Activated naive CD4-positive, alpha-beta T cell (primary cell): ENCODE results near the gene CLDN4.
"Not testable (repeated sequence)": the region's sequence is repeated elsewhere in the genome, so short reads cannot be mapped to it uniquely, and the experiment has no call there.

Experiments used
- DNase-seq, 4 experiments: peaks; one replicate each; lab custom pipeline; 2025; lab: John Stamatoyannopoulos, UW

The CLDN4 gene, protein sequence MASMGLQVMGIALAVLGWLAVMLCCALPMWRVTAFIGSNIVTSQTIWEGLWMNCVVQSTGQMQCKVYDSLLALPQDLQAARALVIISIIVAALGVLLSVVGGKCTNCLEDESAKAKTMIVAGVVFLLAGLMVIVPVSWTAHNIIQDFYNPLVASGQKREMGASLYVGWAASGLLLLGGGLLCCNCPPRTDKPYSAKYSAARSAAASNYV

DNA sequence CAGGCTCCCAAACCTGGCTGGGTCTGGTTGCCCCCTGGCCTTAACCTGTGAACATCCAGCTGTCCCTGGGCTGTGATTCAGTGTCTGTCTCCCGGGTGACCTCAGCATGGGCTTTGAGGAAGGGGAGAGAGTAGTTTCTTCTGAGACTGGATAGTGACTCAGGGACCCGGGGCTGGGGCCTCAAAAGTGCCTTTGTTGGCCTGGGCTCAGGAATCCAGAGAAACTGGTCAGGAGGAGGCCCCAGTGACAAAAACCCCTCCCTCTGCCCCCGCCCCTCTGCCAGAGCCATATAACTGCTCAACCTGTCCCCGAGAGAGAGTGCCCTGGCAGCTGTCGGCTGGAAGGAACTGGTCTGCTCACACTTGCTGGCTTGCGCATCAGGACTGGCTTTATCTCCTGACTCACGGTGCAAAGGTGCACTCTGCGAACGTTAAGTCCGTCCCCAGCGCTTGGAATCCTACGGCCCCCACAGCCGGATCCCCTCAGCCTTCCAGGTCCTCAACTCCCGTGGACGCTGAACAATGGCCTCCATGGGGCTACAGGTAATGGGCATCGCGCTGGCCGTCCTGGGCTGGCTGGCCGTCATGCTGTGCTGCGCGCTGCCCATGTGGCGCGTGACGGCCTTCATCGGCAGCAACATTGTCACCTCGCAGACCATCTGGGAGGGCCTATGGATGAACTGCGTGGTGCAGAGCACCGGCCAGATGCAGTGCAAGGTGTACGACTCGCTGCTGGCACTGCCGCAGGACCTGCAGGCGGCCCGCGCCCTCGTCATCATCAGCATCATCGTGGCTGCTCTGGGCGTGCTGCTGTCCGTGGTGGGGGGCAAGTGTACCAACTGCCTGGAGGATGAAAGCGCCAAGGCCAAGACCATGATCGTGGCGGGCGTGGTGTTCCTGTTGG, at the start of gene CLDN4:
CLDN4 (plus strand) TSS at position 316 of the 903 bp plus-strand sequence; CDS start at position 522, 206 bp downstream.
- DNase-seq, result no peak

DNA sequence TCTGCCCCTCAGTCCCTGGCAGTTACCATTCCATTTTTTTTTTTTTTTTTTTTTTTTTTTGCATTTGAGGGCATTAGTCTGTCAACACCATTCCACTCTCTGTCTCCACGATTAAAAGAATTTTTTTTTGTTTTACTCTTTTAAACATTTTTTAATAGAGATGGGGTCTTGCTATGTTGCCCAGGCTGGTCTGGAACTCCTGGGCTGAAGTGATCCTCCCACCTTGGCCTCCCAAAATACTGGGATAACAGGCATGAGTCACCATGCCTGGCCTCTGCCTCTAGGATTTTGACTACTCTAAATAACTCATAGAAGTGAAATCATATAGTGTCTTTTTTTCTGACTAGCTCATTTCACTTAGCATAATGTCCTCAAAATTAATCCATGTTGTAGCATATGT, 44.2 kb upstream of the CLDN4 start:
- DNase-seq, result no peak

DNA sequence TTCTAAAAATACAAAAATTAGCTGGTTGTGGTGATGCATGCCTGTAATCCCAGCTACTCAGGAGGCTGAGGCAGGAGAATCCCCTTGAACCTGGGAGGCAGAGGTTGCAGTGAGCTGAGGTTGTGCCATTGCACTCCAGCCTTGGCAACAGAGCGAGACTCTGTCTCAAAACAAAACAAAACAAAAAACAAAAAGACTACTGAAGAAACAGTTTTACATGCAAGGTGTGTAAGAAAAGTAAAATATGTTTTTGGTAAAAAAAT, 43.1 kb upstream of the CLDN4 start:
- not testable (repeated sequence) for DNase-seq

DNA sequence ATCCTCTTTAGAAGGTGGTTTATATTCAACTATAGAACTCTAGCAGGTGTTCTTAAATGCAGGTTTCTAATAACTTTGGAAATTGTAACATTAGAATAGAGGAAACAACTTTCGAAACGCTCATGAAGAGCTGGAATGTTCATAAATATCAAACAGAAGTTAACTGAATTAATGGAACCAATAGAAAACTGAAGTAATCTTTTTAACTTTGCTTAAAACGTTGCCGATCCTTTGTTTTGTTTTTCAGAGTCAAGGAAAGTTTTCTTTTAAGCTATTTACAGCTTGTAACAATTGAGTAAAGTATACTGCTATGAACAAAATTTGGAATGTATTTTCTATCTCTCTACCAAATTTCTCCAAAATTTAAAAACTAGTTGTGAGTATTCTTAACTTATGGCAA, 41.7 kb upstream of the CLDN4 start:
- DNase-seq, result no peak

DNA sequence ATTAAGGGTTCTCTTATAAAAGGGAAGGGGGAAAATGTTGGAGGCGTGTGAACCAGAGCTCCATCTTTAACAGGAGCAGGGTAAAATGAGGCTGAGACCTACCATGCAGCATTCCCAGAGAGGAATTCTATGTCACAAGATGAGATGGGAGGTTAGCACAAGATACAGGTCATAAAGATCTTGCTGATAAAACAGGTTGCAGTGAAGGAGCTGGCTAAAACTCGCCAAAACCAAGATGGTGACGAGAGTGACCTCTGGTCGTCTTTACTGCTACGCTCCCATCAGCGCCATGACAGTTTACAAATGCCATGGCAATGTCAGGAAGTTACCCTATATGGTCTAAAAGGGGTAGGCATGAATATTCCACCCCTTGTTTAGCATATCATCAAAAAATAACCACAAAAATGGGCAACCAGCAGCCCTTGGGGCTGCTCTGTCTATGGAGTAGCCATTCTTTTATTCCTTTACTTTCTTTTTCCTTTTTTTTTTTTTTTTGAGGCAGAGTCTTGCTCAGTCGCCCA, 39.6 kb upstream of the CLDN4 start:
- not testable (repeated sequence) for DNase-seq

DNA sequence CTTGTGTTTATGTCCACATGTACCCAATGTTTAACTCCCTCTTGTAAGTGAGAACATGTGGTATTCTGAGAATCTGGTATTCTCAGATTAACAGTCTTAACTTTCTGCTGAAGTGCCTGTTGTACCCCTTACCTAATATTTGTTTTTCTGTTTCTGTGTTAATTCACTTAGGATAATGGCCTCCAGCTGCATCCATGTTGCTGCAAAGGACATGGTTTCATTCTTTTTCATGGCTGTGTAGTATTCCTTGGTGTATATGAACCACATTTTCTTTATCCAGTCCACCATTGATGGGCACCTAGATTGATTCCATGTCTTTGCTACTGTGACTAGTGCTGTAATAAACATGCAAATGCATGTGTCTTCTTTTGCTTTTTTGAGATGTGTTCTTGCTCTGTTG, 35.6 kb upstream of the CLDN4 start:
- DNase-seq, result not testable (repeated sequence)

DNA sequence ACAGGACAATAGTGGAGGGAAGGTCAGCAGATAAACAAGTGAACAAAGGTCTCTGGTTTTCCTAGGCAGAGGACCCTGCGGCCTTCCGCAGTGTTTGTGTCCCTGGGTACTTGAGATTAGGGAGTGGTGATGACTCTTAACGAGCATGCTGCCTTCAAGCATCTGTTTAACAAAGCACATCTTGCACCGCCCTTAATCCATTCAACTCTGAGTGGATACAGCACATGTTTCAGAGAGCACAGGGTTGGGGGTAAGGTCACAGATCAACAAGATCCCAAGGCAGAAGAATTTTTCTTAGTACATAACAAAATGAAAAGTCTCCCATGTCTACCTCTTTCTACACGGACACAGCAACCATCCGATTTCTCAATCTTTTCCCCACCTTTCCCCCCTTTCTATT, 34.1 kb upstream of the CLDN4 start:
- not testable (repeated sequence) for DNase-seq

DNA sequence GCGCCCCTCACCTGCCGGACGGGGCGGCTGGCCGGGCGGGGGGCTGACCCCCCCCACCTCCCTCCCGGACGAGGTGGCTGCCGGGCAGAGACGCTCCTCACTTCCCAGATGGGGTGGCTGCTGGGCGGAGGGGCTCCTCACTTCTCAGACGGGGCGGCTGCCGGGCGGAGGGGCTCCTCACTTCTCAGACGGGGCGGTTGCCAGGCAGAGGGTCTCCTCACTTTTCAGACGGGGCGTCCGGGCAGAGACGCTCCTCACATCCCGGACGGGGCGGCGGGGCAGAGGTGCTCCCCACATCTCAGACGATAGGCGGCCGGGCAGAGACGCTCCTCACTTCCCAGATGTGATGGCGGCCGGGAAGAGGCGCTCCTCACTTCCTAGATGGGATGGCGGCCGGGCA, 33.6 kb upstream of the CLDN4 start:
- DNase-seq, result not testable (repeated sequence)

DNA sequence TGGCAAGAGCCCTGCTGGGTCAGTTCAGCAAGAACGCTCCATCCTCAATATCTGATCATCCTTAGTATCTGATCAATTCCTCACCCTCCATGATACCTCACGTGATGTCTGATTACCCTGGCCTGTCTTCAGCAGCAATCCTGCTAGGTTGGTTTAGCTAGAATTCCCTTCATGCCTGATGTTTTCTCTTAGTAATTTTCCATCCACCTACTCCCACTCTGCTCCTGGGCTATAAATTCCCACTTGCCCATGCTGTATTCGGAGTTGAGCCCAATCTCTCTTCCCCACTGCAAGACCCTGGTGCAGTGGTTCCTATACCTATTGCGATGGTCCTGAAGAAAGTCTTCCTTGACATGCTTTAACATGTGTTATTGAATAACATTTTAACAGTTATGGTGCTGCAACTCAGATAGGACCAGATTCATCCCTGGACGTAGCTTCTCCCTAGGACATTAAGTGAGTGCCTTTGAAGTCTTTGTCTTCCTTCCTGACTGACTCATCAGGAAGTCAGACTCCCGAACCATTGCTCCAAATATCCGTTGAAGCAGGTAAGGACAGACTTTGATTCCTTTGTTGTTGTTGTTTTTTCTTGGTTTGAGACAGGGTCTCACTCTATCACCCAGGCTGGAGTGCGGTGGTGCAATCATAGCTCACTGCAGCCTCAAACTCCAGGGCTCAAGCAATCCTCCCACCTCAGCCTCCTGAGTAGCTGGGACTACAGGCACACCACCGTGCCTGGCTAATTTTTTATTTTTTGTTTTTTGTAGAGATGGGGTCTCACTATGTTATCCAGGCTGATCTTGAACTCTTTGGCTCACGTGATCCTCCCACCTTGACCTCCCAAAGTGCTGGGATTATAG, 31.3 kb upstream of the CLDN4 start:
- no peak for DNase-seq

DNA sequence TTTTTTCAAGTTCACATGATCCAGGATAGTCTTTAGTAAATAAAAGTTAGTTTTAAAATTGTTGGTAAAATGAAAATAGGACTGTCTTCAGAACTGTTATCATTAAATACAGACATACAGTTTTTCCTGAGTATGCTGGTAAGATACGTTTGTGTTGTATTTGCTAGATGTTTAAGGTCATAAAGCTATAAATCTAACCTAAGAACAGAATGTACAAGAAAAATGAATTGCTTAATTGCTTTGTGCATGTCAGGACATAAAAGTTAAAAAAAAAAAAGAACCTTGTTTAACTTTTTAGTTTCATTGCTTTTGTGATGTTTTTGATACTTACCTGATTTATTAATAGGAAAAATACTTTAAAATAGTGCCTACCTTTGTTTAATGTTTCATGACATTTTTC, 29.2 kb upstream of the CLDN4 start:
- no peak for DNase-seq

DNA sequence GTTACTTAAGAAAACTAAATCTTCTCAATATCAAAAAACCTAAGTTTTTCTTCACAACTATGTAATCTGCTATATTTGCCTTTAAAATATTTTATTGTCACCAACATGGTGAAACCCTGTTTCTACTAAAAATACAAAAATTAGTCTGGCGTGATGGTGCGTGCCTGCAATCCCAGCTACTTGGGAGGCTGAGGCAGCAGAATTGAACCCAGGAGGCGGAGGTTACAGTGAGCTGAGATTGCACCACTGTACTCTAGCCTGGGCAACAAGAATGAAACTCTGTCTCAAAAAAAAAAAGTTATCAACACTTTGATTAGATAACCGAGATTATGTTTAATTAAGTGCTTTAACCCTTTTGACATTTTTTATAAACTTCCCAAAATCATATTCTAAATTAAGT, 28.3 kb upstream of the CLDN4 start:
- DNase-seq, result no peak

DNA sequence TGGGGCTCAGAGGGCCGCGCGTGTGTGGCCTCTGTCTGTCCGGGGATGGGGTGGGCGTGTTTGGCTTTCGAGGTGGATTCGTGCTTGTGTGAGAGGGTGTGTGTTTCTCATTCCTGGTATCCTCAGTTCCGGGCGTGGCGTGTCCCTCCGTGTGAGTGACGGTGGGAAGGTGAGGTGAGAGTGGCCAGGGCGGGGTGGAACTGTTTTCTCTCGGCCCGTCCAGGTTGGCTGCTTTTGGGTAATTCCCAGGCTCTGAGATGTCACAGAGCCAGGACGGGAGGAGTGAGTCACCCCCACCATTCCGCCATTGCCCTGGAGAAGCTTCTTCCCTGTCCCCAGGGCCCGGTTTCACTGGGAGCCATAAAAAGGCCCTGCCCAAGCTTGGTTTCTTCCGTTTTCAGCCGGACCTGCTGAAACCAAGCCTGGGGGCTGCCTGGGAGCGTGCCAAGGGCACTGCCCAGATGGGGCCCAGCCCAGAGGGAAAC, 21.3 kb upstream of the CLDN4 start:
- DNase-seq, result no peak

DNA sequence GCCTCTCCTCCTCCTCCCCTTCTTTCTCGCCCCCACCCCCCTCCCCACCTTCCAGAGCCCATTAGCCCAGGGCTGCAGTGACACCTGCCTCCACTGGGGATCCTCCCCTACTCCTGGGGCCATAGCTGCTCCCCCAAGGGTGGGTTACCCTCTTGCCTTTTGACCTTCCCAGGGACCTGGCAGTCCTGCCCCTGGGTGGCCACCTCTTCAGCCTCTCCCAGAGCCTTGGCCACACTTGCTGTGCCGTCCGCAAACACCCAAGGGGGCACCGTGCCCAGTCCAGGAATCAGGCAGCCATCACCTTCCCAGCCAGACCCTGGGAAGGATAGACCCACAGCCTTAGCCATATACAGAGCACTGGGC, 19.8 kb upstream of the CLDN4 start:
- no peak for DNase-seq

DNA sequence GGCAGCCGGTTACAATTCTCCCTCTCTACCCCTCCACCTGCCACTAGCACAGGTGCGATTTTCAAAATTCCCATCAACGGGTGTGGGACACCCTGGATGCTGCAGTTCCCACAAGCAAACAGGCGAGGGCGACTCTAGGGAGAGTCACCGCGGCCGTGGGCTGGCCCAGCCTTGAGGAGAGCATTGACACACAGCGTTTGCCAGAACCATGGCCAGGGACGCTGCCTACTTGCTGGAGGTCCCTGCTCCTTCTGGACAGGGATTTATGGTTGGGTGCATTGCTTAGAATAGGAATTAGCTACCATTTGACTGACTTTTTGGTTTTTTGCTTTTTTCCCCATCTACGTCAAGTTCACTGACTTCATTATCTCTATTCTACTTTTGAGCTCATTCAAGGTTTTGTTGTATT, 19.0 kb upstream of the CLDN4 start:
- DNase-seq, result peak in 3 of 4 experiments; percentile 3 to 10 (median 8)

DNA sequence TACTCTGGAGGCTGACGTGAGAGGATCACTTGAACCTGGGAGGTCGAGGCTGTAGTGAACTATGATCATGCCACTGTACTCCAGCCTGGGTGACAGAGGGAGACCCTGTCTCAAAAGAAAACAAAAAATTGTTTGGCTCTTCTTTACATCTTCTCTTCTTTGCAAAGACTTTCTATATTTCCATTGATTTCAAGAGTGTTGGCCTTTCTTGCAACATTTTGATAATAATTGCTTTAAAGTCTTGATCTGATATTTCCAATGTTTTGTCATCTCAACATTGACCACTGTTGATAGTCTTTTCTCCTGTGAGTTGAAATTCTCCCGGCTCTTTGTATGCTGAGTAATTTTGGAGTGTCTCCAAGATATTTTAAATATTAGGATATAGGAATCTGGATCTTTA, 17.8 kb upstream of the CLDN4 start:
- DNase-seq, result no peak

DNA sequence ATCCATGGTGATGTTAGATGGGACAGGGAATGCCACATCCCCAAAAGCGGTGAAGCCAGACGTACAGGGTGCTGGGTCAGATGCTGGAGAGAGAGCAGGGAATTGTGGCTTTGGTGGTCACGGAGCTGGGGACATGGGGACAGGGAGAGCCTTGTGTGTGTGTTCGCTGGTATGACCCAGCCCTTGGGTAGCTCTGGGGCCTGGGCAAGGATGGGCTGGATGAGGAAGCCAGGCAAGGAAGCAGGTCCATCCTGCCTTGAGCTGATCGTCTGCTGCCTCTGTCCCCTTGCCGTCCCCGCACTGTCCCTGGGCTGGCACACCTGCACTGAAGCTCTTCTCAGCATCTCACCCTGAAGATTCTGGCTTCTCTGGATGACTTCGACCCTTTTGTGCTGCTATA, 15.4 kb upstream of the CLDN4 start:
- no peak for DNase-seq

DNA sequence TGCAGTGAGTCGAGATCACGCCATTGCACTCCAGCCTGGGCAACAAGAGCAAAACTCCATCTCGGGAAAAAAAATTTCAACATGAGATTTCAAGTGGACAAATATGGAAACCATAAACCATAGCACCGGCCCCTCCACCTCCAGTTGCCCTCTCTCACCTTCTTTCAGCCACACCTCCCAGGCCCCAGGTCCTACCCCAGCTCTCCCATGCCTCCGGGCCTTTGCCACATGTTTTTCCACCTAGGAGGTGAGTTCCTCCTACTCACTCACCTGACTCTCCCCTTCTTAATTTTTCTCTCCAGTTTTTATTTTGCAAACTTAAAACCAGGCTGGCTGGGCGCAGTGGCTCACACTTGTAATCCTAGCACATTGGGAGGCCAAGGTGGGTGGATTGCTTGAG, 13.7 kb upstream of the CLDN4 start:
- no peak for DNase-seq

DNA sequence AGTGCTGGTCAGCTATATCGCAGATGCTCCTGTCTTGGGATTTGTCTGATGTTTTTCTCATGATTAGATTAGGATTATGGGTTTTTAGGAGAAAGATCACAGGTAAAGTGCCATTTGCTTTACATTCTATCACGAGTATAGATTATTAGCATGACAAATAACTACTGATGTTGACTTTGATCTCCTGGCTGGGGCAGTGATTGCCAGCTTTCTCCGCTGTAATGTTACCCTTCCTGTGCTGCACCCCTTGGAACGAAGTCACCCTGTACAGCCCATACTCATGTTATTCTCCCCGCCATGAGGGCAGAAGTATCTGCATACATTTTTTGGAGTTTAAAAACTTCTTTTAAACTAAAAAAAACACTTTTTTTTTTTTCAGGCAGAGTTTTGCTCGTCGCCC, 10.8 kb upstream of the CLDN4 start:
- no peak for DNase-seq

DNA sequence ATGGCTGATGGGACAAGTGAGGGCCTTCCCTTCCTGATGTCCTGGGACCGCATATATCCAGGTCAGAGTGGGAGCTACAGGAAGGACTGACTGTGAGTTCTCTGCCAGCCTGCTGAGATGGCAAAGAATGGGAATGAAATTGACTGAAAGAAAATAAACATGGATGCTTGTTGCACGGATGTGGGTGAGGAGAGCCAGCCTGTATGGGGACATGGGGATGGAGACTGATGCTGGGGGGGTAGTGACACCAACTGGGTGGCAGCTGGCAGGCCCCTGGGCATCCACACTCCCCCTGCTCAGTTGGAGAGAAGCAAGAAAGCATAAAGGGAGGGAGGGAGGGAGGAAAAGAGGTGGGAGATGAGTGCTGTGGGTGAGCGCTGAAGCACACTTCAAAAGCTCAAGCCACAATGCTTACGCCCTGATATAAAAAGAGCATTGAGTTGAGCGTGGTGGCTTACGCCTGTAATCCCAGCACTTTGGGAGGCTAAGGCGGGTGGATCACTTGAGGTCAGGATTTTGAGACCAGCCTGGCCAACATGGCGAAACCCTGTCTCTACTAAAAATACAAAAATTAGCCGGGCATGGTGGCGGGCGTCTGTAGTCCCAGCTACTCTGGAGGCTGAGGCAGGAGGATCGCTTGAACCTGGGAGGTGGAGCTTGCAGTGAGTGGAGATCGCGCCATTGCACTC, 9.1 kb upstream of the CLDN4 start:
- DNase-seq, result not testable (repeated sequence)

DNA sequence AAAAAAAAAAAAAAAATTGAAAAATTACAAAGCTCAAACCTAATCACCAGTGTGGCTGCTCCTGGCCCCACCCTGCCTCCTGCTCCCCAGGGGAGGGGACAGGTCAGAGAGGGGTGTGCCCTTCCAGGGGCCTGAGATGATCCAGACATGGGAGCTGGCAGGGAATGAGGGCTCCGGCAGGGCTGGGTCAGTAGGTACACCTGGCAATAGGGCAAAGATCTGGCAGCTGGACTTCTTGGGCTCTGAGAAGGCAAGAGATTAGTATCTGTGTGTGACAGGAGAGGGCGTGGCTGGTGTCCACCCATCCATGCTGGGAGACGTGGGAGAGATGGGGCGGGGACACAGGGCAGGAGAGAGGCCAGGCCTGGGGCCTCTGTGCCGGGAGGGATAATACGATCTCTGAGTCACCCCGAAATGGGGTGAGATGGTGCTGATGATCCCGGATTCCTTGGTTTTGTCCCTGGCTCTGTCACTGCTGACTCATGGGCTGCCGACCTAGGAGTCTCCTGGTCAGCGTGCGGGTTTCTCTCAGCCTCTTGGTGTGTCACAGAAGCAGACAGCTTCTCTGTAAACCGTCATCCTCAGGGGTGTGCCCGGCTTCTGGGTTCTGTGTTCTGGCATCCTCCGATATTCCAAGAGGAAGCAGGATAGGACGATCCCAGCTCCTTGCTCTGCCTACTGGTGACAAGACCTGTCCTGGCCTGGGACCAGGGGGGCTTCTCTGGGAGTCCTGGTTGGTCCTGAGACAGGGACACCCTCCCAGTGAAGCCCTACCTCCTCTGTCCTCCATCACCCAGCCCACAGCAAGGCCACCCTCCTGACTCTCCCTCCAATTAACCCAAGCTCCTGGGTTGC, 8.2 kb upstream of the CLDN4 start:
- DNase-seq, result no peak

DNA sequence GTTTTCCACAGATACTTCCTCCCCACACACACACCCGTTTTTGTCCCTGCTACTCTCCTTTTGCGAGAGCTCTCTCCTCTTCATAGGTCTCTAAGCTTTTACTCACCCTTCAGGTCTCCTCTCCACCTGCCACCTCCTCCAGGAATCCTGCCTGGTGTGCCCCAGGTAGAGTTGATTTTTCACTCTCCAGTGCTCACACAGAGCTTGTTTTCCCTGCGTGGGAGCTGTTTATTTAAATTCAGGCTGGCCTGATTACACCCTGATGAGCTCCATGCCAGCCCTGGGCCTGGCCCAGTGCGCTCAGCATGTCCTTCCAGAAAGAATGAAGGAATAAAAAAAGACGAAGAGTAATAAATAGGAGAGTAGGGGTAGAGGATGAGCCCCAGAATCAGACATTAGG, 7.5 kb upstream of the CLDN4 start:
- no peak for DNase-seq
